ENCODE results near the gene SLC22A17. TPM values are rescaled to one million over a fixed set of nuclear protein-coding genes. Genes with fewer than 3 reads are reported as not detected.

Gene SLC22A17
- total RNA-seq, 2 experiments from 2014 or later: not detected

- DNase-seq (ENCODE audit: low spot score): no peak
- BruUV-seq (replicated peaks): no TSS peak
- ChIA-PET POLR2A (no interaction called here), CTCF (ENCODE audit: unreplicated experiment) (interaction anchor here (0.6 kb wide), 2 partner anchors 13 to 194 kb away, joined by 3 to 8 read pairs; no protein-coding TSS in a partner anchor)
- TF ChIP-seq EZH2phosphoT487 (IDR thresholded peaks at IDR 0.05; ENCODE audit: borderline replicate concordance, low read depth, low read length) (no peak), CTCF (conservative IDR thresholded peaks at IDR 0.05; ENCODE audit: low read length) (no peak)
- H3K4me1 ChIP-seq (ENCODE audit: insufficient read depth, low read length, poor library complexity, severe bottlenecking): no peaks in the 10 kb centered on the region
- H3K27ac ChIP-seq (ENCODE audit: low read depth, low read length, poor library complexity, severe bottlenecking): no peak overlapping the region
- no peak overlapping the region for H3K4me3 ChIP-seq (ENCODE audit: low read depth, low read length, poor library complexity, severe bottlenecking)
- intact Hi-C loops (cut with micrococcal nuclease; ENCODE audit: unreplicated experiment): no loop called here
- no peaks in the 10 kb centered on the region for H3K9me3 ChIP-seq (ENCODE audit: low read length)
- H3K9me2 ChIP-seq (ENCODE audit: insufficient read depth, low read length): no peaks in the 10 kb centered on the region
- no peak overlapping the region for H2AFZ ChIP-seq (ENCODE audit: low read length)
- H3K4me2 ChIP-seq (ENCODE audit: low read length): no peak overlapping the region
- H4K20me1 ChIP-seq (ENCODE audit: insufficient read depth, low read length): no peaks in the 10 kb centered on the region
- H3K79me2 ChIP-seq (ENCODE audit: insufficient read depth, low read depth, low read length): no peaks in the 10 kb centered on the region
- H3K36me3 ChIP-seq (ENCODE audit: insufficient read depth, low read length): no peaks in the 10 kb centered on the region
Observed at GRCh38 chr14:23357261-23357660, 4.6 kb upstream of the SLC22A17 start.

- Histone ChIP-seq H2AFZ (ENCODE audit: low read length) (no peak overlapping the region), H3K4me2 (ENCODE audit: low read length) (no peak overlapping the region), H3K79me2 (ENCODE audit: insufficient read depth, low read depth, low read length) (no peaks in the 10 kb centered on the region), H3K4me1 (ENCODE audit: insufficient read depth, low read length, poor library complexity, severe bottlenecking) (no peaks in the 10 kb centered on the region), H3K27ac (ENCODE audit: low read depth, low read length, poor library complexity, severe bottlenecking) (no peak overlapping the region), H3K4me3 (ENCODE audit: low read depth, low read length, poor library complexity, severe bottlenecking) (no peak overlapping the region), H4K20me1 (ENCODE audit: insufficient read depth, low read length) (no peaks in the 10 kb centered on the region), H3K9me2 (ENCODE audit: insufficient read depth, low read length) (no peaks in the 10 kb centered on the region), H3K36me3 (ENCODE audit: insufficient read depth, low read length) (no peaks in the 10 kb centered on the region), H3K9me3 (ENCODE audit: low read length) (no peaks in the 10 kb centered on the region)
- TF ChIP-seq EZH2phosphoT487 (IDR thresholded peaks at IDR 0.05; ENCODE audit: borderline replicate concordance, low read depth, low read length) (no peak), CTCF (conservative IDR thresholded peaks at IDR 0.05; ENCODE audit: low read length) (no peak)
- CTCF ChIA-PET (ENCODE audit: unreplicated experiment): interaction anchor here (0.6 kb wide), 1 partner anchor 195 kb away, joined by 3 read pairs; no protein-coding TSS in a partner anchor
- intact Hi-C loops (cut with micrococcal nuclease; ENCODE audit: unreplicated experiment): no loop called here
- BruUV-seq (replicated peaks): no TSS peak
- POLR2A ChIA-PET: interaction anchor here (0.5 kb wide), 1 partner anchor 38 kb away, joined by 4 read pairs; no protein-coding TSS in a partner anchor
- DNase-seq (ENCODE audit: low spot score): no peak
Observed at GRCh38 chr14:23356662-23357061, 4.0 kb upstream of the SLC22A17 start.

GRCh38 chr14:23355871-23356435, 3.3 kb upstream of the SLC22A17 start:
- intact Hi-C loops (cut with micrococcal nuclease; ENCODE audit: unreplicated experiment): no loop called here
- no peak for TF ChIP-seq EZH2phosphoT487 (IDR thresholded peaks at IDR 0.05; ENCODE audit: borderline replicate concordance, low read depth, low read length)
- no peak for TF ChIP-seq CTCF (conservative IDR thresholded peaks at IDR 0.05; ENCODE audit: low read length)
- H3K4me2 ChIP-seq (ENCODE audit: low read length): no peak overlapping the region
- H3K9me2 ChIP-seq (ENCODE audit: insufficient read depth, low read length): no peaks in the 10 kb centered on the region
- no peak overlapping the region for H3K4me3 ChIP-seq (ENCODE audit: low read depth, low read length, poor library complexity, severe bottlenecking)
- H3K4me1 ChIP-seq (ENCODE audit: insufficient read depth, low read length, poor library complexity, severe bottlenecking): no peaks in the 10 kb centered on the region
- ChIA-PET CTCF (ENCODE audit: unreplicated experiment) (no interaction called here), POLR2A (no interaction called here)
- H4K20me1 ChIP-seq (ENCODE audit: insufficient read depth, low read length): no peaks in the 10 kb centered on the region
- H3K9me3 ChIP-seq (ENCODE audit: low read length): no peaks in the 10 kb centered on the region
- no peak for DNase-seq (ENCODE audit: low spot score)
- no peak overlapping the region for H3K27ac ChIP-seq (ENCODE audit: low read depth, low read length, poor library complexity, severe bottlenecking)
- no peaks in the 10 kb centered on the region for H3K36me3 ChIP-seq (ENCODE audit: insufficient read depth, low read length)
- H2AFZ ChIP-seq (ENCODE audit: low read length): no peak overlapping the region
- H3K79me2 ChIP-seq (ENCODE audit: insufficient read depth, low read depth, low read length): no peaks in the 10 kb centered on the region
- BruUV-seq (replicated peaks): no TSS peak

Data from OCI-LY7 (cell line).